ENCODE data around the gene VPREB3.

GRCh38 chr22:23773483-23774113 lies 19.4 kb upstream of the VPREB3 start:
- TF ChIP-seq POLR2A (IDR thresholded peaks at IDR 0.05) (no peak), CTCF (IDR thresholded peaks at IDR 0.05) (no peak), EP300 (IDR thresholded peaks at IDR 0.05) (no peak), POLR2AphosphoS5 (IDR thresholded peaks at IDR 0.05) (no peak)

All from stomach (tissue), 4 donors.